GM21526 (cell line): Measurements from ENCODE around the gene PINK1.
"Not testable (repeated sequence)": the region's sequence is repeated elsewhere in the genome, so short reads cannot be mapped to it uniquely, and the experiment has no call there.

Source experiments
- ATAC-seq: cut with Tn5 transposase; IDR thresholded peaks from one replicate; pipeline ENCODE4 v1.9.1; 2021; ENCODE audit warnings: moderate library complexity; ENCODE audit not compliant: unreplicated experiment, low FRiP score

PINK1 gene

DNA sequence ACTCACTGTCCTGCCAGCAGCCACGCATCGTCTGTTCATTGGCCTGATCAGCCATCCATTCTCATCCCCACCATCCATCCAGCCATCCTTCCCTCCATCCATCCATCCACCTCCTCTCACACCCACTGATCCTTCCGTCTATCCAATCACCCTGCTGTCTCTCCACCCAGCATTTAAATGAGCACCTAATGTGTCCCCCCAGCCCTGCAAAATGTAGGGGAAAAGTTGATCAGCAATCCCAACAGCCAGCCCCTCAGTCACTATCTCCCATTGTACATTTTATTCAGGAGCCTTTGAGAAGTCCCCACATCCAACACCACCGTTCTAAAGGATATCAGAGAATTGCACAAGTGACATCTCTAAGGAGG lies 39.0 kb downstream of the PINK1 start:
- no peak for ATAC-seq

DNA sequence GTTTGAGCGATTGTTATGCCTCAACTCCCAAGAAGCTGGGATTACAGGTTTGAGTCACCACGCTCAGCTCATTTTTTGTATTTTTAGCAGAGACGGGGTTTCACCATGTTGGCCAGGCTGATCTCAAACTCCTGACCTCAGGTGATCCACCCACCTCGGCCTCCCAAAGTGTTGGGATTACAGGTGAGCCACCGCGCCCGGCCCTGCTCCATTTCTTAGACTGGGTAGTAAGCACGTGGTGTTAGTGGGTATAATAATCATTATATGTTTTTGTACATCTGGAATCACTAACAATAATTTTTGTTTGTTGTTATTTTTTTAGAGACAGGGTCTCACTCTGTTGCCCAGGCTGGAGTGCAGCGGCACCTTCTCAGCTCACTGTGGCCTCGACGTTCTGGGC lies 40.4 kb downstream of the PINK1 start:
- not testable (repeated sequence) for ATAC-seq

GRCh38 chr1:20678599-20678998 lies 45.3 kb downstream of the PINK1 start:
- ATAC-seq = peak; percentile 53

DNA sequence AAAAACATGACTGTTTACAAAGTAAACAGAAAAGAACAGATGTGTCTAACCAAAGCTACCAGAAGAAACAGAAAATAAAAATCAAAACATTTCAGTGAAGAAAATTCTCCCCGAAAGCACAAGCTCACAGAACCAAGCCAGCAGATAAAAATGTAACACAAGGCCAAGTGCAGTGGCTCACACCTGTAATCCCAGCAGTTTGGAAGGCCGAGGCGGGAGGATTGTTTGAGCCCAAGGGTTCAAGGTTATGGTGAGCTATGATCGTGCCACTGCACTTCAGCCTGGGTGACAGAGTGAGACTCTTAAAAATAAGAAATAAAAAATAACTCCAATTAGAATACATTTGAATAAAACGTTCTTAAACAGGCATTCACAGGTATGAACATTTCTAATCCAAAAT lies 47.0 kb downstream of the PINK1 start:
- ATAC-seq = no peak

GRCh38 chr1:20681999-20682398 lies 48.7 kb downstream of the PINK1 start:
- ATAC-seq = no peak

DNA sequence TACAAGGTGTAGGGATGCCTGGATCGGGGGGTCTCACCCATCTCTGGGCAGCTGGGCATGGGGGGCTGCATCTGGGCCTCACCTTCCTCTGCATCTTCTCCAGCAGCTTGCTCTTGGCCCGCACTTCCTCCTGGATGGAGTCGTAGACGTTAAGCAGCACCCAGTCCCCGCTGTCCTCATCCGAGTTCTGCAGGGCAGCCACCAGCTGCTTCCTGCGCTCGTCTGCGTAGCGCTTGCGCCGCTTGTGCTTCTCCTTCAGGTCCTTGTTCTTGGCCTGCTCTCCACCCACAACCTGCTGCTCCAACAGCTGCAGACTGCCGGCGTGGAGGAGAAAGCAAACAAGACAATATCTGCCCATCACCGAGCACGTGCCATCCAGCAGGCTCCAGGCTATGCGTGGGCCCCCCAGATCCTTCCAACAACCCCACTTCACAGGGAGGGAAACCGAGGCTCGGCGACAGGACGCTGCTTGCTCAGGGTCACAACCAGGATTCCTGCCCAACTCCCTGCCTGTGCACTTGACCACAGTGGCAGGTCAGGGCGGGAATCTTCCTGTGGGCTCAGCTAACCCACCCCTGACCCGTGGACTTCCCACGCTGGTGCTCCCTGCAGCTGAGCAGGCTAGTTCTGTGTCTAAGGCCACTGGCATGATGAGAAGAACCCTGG lies 49.4 kb downstream of the PINK1 start:
- no peak for ATAC-seq

DNA sequence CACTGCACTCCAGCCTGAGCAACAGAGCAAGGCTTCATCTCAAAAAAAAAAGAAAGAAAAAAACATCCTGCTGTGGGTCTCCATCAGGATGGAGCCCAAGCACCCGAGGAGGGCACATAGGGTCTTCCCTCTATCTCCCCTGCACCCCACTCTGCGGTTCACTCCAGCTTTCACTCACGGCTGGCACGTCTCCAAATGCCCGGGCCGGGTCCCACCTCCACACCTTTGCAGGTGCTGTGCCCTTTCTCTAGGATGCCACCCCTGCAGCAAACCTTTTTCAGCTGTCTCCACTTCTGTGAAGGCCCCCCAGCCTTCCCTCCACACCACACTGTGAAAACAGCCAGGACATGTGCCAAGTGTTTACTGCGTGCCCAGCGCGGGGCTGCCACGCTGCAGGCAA lies 50.4 kb downstream of the PINK1 start:
- no peak for ATAC-seq

- ATAC-seq = no peak
Measured at GRCh38 chr1:20684050-20684620, 50.9 kb downstream of the PINK1 start.

- ATAC-seq = no peak
Measured at GRCh38 chr1:20684651-20685050, 51.4 kb downstream of the PINK1 start.

DNA sequence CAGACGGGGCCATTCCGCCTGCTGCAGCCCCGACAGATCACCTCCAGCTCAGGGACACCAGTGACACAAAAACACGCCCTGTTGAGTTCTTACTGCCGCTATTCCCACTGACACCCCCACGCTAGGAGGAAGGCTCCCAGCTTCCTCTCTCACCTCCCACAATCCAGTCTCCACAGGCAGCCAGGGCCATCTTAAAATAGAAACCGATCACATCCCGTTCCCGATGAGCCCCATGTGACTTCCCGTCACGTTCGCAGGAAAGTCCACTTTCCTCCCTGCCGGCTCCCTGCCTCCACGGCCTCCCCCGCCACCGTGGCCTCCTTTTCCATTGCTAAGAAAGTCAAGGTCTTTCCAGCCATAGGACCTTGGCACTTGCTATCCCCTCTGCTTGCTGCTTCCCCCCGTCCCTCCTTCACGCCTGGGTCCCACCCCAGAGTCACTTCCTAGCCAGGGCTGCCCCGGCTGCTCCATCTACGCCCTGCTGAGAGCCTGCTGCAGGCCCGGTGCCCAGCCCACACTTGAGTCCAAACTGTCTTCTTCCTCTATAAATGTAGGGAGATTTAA lies 51.9 kb downstream of the PINK1 start:
- ATAC-seq = no peak

GRCh38 chr1:20685741-20686140 lies 52.5 kb downstream of the PINK1 start:
- ATAC-seq = no peak

- ATAC-seq = no peak
Measured at GRCh38 chr1:20686883-20687725, 53.8 kb downstream of the PINK1 start.

DNA sequence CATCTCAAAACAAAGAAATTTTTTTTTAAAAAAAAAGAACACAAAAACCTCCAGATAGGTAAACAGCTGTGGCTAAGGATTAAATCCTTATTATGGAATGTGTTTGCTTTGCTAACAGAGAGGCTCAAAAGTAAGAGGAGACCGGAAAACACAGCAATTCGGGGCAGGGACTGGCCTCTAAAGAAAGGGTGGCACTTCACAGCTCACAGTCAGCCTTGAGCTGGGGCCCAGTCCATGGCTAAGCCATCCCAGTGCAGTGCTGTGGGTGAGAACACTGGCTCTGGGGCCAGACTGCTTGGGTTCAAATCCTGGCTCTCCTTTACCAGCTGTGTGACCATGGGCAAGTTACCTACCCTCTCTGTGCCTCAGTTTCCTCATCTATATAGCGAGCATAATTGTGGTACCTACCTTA lies 56.4 kb downstream of the PINK1 start:
- ATAC-seq = no peak

DNA sequence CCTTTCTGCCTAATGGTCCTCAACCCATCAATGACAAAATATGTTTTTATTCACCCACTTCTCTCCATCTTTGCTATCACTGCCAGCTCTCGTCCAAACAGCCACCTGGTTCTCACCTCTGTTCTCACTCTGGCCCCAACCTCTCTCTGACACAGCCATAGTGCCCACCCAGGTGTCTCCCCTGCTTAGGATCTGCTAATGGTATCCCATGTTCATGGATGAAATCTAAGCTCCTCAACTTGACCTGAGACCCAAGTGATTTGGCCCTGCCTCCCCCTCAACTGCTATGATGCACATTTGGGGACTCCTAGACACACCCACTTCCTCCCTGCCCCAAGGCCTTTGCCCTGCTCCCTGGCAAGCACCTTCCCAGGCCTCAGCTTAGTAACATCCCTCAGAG lies 58.6 kb downstream of the PINK1 start:
- no peak for ATAC-seq

- ATAC-seq = no peak
Measured at GRCh38 chr1:20693623-20694022, 60.4 kb downstream of the PINK1 start.

DNA sequence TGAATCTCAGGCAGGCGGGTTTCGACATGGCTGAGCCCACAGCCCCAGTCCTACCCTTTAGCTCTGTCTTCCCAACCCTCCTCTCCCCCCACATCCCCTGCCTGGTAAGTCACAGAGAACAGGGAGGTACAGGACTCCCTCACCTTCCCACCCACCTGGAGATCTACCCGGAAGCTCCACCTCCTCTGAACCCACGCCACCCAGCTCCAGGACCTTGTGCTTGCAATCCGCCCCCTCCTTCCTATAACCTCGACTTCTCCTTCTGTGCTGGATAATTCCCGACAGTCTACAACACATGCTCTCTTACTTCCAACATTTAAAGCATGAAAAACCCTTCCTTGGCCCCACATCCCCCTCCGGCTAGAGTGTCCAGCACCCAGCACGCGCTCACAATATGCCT lies 62.3 kb downstream of the PINK1 start:
- ATAC-seq = no peak

GRCh38 chr1:20696397-20697333 lies 63.4 kb downstream of the PINK1 start:
- no peak for ATAC-seq

DNA sequence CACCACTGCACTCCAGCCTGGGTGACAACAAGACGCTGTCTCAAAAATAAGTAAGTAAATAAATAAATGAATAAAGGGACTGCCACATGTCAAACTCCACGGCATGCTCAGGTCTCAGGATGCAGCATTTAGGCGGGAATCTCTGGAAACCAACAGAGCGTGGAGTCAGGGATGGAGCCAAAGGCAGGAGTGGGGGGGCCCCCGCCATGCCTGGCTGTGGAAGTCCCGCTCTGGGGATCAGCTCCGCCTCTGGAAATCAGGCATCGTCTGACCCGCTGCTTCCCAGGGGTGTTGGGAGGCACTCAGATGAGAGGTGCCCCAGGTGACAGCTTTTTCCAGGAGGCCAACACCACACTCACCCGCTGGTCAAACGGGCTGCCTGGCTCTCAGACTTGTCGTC lies 64.3 kb downstream of the PINK1 start:
- ATAC-seq = no peak

DNA sequence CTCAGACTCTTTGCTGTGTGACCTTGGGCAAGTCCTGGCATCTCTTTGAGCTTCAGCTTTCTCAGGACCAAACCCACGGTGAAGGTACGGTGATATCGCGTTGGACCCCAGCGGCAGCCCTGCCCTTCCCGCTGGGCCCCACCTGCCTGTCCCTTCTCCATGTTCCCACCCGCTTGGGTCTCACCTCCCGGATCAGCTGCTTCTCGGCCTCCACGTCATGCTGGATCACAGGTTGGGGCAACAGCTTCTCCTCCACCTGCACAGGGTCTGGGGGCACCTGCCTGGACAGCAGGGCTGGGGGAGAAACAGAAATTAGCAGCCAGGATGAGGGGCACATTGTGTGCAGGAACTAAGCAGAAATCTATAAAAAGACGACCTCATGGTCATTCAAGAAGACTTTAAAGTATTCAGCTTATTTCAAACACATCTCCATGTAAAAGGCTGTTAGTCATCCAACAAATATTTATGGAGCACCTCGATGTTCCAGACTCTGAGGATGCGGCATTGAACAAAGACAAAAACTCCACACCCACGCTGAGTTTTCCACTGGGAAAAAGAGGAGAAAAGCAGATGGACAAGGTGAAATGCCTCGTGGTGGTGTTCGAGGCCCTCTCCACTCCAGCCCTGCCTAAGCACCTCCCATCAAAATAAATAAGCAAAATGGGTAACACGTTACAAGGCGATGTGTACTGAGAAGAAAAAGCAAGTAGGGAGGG lies 65.1 kb downstream of the PINK1 start:
- ATAC-seq = no peak

DNA sequence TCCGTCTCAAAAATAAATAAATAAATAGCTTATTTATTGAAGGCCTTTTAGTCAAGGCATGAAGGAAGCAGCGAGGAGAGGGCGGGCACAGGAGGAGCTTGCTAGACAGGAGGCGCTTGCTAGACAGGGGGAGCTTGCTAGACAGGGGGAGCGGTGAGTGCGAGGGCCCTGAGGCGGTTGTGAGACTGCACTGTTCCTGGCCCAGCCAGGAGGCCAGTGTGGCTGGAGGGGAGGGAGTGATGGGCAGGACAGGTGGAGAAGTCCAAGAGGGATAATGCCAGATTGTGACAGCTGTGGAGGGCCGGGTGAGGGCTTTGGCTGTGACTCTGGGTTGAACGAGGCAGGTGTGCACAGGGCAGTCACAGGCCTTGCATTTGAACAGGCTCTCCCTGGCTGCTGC lies 66.3 kb downstream of the PINK1 start:
- no peak for ATAC-seq
